B cell (primary cell): ENCODE measurements around the gene ULK4. TPM values are rescaled to one million over a fixed set of nuclear protein-coding genes. Genes with fewer than 3 reads are reported as not detected.

Experiments
- ATAC-seq: fragments of 200-7000 bp; cut with Tn5 transposase; one replicate; pipeline ENCODE4 v1.10.0; 2021; ENCODE audit warnings: low read depth, mild to moderate bottlenecking, moderate number of reproducible peaks, moderate library complexity
- CTCF ChIA-PET: fragments of 350-600 bp; sonication (Branson Sonifier 250); formaldehyde crosslinking; loops from one replicate; lab custom pipeline; 2021; ENCODE audit warnings: antibody characterized with exemption, inconsistent platforms; lab: Charles Lee
- POLR2A ChIA-PET: fragments of 350-600 bp; sonication (Branson Sonifier 250); formaldehyde crosslinking; loops from one replicate; lab custom pipeline; 2021; ENCODE audit warnings: antibody characterized with exemption; lab: Charles Lee
- DNase-seq: peaks from one replicate; pipeline ENCODE4 v3.0.0; 2013
- H2AFZ ChIP-seq: 2 replicates; pipeline ENCODE4 v1.6.1; 2012; ENCODE audit warnings: mild to moderate bottlenecking, low read depth, low read length; ENCODE audit not compliant: insufficient read depth, poor library complexity, severe bottlenecking
- H3K27ac ChIP-seq, 2 donors: 1 replicate in 1 of 2; 2 replicates in 1 of 2; pipeline ENCODE4 v1.5.1; 2012 to 2013; ENCODE audit warnings: low read length in 2 of 2, mild to moderate bottlenecking in 2 of 2, moderate library complexity in 1 of 2
- H3K27me3 ChIP-seq, 4 experiments: fragments of 200-600 bp in 1 of 4; sonication (generic) in 1 of 4; replicated peaks in 1 of 4; 1 replicate in 2 of 4; 2 replicates in 2 of 4; pipeline versions ENCODE4 v1.6.1 to v1.7.0; 2013 to 2016; ENCODE audit warnings: low read length in 3 of 4, mild to moderate bottlenecking in 2 of 4, mixed read lengths in 1 of 4, moderate library complexity in 1 of 4; ENCODE audit not compliant: insufficient read depth in 4 of 4, control insufficient read depth in 3 of 4; ENCODE audit errors: control extremely low read depth in 1 of 4
- H3K36me3 ChIP-seq, 2 experiments: replicated peaks in 1 of 2; 1 replicate in 1 of 2; 2 replicates in 1 of 2; pipeline versions ENCODE4 v1.6.1 to v1.7.1; 2013; ENCODE audit warnings: low read length in 1 of 2; ENCODE audit not compliant: insufficient read depth in 2 of 2, control insufficient read depth in 1 of 2; ENCODE audit errors: control extremely low read depth in 1 of 2, extremely low read depth in 1 of 2
- H3K4me1 ChIP-seq, 2 donors: fragments of 200-600 bp in 1 of 2; sonication (generic) in 1 of 2; 1 replicate in 1 of 2; 2 replicates in 1 of 2; pipeline versions ENCODE4 v1.5.1 to v1.6.1; 2013 to 2017; ENCODE audit warnings: low read length in 2 of 2; ENCODE audit not compliant: control insufficient read depth in 2 of 2, insufficient read depth in 2 of 2
- H3K4me2 ChIP-seq: replicated peaks from 2 replicates; pipeline ENCODE3; 2012; ENCODE audit warnings: mild to moderate bottlenecking, low read depth, low read length; ENCODE audit not compliant: poor library complexity, severe bottlenecking
- H3K4me3 ChIP-seq, 5 experiments: fragments of 200-600 bp in 1 of 5; sonication (generic) in 1 of 5; 1 replicate in 3 of 5; 2 replicates in 2 of 5; pipeline versions ENCODE4 v1.5.1 to v1.7.0; 2011 to 2016; ENCODE audit warnings: low read length in 4 of 5, mild to moderate bottlenecking in 4 of 5, low read depth in 2 of 5, control low read depth in 1 of 5, moderate library complexity in 1 of 5; ENCODE audit not compliant: insufficient read depth in 1 of 5; ENCODE audit errors: control extremely low read depth in 1 of 5, extremely low read depth in 1 of 5
- H3K79me2 ChIP-seq: fragments of 200-600 bp; sonication (generic); one replicate; pipeline ENCODE4 v1.6.0; 2016; ENCODE audit warnings: low read length; ENCODE audit not compliant: control insufficient read depth, insufficient read depth
- H3K9ac ChIP-seq: fragments of 200-600 bp; sonication (generic); 2 replicates; pipeline ENCODE4 v1.6.1; 2017; ENCODE audit warnings: mild to moderate bottlenecking, low read length, moderate library complexity
- H3K9me3 ChIP-seq, 3 donors: one replicate each; pipeline versions ENCODE4 v1.6.1 to v1.7.1; 2013; ENCODE audit warnings: low read length in 2 of 3; ENCODE audit not compliant: control insufficient read depth in 2 of 3, insufficient read depth in 1 of 3; ENCODE audit errors: control extremely low read depth in 1 of 3
- H4K20me1 ChIP-seq: 2 replicates; pipeline ENCODE4 v1.6.0; 2012; ENCODE audit warnings: mild to moderate bottlenecking, low read length; ENCODE audit not compliant: insufficient read depth, control insufficient read depth, poor library complexity, severe bottlenecking
- H3K27ac Mint-ChIP-seq: one replicate; pipeline ENCODE4 v1.8.0; 2021; ENCODE audit warnings: mixed read lengths
- H3K27me3 Mint-ChIP-seq: one replicate; pipeline ENCODE4 v1.8.0; 2021; ENCODE audit warnings: mixed read lengths
- H3K4me1 Mint-ChIP-seq: one replicate; pipeline ENCODE4 v1.8.0; 2021; ENCODE audit warnings: mixed read lengths
- H3K4me3 Mint-ChIP-seq: one replicate; pipeline ENCODE4 v1.8.0; 2021; ENCODE audit warnings: mixed read lengths
- H3K9me3 Mint-ChIP-seq: one replicate; pipeline ENCODE4 v1.8.0; 2022; ENCODE audit warnings: mixed read lengths; ENCODE audit not compliant: insufficient read depth
- EZH2 ChIP-seq: IDR thresholded peaks from 2 replicates; pipeline ENCODE4 v1.6.1; 2012; ENCODE audit warnings: borderline replicate concordance, low read depth, mild to moderate bottlenecking, moderate library complexity, low read length; ENCODE audit not compliant: insufficient read depth, poor library complexity, severe bottlenecking
- WGBS: methylation state at CpG from one replicate; pipeline ENCODE4 v1.1.5; 2013; ENCODE audit warnings: missing lambda C conversion rate; ENCODE audit not compliant: insufficient coverage; 5-methylcytosine and 5-hydroxymethylcytosine counted together
- intact Hi-C: fragments of 100-400 bp; cut with micrococcal nuclease; formaldehyde crosslinking; loops from one replicate; pipeline ENCODE4 v1.10.0; 2022
- polyA plus RNA-seq: library from polyadenylated mRNA; depleted of rRNA; stranded (reverse); fragments of >200 nt; gene quantifications from 2 replicates; pipeline ENCODE4 v1.2.3, GENCODE V29; 2012
- total RNA-seq, 2 donors: library from RNA; stranded (reverse); fragments of 120-200 nt in 1 of 2; gene quantifications; 1 replicate in 1 of 2; 2 replicates in 1 of 2; pipeline versions ENCODE4 v1.2.3 to v1.2.4, GENCODE V29; 2013 to 2022
- TF ChIP-seq, protein P1 (sequence below): fragments of 200-600 bp; IDR thresholded peaks from one replicate; pipeline ENCODE4 v1.8.0; 2022; ENCODE audit warnings: antibody characterized with exemption, mild to moderate bottlenecking

ULK4 gene
- total and polyA plus RNA-seq, 2 donors (not counting 1 experiment from before 2014, with no cell fraction given) = 5.2 to 33.7 TPM

GRCh38 chr3:41327718-41328117 is 634.2 kb downstream of the ULK4 start:
- Histone ChIP-seq H3K4me1 (no peaks in the 10 kb centered on the region), H2AFZ (no peak overlapping the region), H3K9ac (no peak overlapping the region), H4K20me1 (no peaks in the 10 kb centered on the region), H3K4me2 (no peak overlapping the region), H3K79me2 (no peaks in the 10 kb centered on the region), H3K36me3 (no peaks in the 10 kb centered on the region), H3K4me3 (no peak overlapping the region), H3K27ac (no peak overlapping the region), H3K27me3 (no peaks in the 10 kb centered on the region), H3K9me3 (no peaks in the 10 kb centered on the region)
- Mint-ChIP-seq H3K4me3 (no peak overlapping the region), H3K9me3 (no peaks in the 10 kb centered on the region), H3K4me1 (no peaks in the 10 kb centered on the region), H3K27ac (no peak overlapping the region), H3K27me3 (no peaks in the 10 kb centered on the region)
- intact Hi-C loops = no loop called here
- ATAC-seq (no peak), DNase-seq (no peak)
- WGBS = 100% methylated on average over 3 of the region's 6 CpGs
- ChIA-PET POLR2A (no interaction called here), CTCF (no interaction called here)
- TF ChIP-seq EZH2 = no peak
- TF ChIP-seq, protein P1, sequence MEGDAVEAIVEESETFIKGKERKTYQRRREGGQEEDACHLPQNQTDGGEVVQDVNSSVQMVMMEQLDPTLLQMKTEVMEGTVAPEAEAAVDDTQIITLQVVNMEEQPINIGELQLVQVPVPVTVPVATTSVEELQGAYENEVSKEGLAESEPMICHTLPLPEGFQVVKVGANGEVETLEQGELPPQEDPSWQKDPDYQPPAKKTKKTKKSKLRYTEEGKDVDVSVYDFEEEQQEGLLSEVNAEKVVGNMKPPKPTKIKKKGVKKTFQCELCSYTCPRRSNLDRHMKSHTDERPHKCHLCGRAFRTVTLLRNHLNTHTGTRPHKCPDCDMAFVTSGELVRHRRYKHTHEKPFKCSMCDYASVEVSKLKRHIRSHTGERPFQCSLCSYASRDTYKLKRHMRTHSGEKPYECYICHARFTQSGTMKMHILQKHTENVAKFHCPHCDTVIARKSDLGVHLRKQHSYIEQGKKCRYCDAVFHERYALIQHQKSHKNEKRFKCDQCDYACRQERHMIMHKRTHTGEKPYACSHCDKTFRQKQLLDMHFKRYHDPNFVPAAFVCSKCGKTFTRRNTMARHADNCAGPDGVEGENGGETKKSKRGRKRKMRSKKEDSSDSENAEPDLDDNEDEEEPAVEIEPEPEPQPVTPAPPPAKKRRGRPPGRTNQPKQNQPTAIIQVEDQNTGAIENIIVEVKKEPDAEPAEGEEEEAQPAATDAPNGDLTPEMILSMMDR = no peak

DNA sequence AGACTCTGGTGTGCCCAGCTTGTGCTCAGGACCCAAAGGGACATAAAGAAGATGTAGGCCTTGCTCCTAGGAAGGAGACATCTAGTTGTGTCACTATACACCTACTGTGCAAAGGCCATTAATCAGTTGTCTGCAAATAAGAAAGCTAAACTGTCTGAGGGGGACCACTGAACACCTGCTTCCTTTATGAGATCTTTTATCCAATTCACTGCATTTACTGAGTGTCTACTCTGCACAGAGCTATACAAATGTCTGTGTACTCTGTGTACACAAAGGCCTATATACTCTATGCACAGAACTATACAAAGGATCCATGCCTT is 637.8 kb downstream of the ULK4 start:
- Histone ChIP-seq H3K27ac (no peak overlapping the region), H2AFZ (no peak overlapping the region), H3K36me3 (no peaks in the 10 kb centered on the region), H3K9me3 (no peaks in the 10 kb centered on the region), H3K9ac (no peak overlapping the region), H3K4me3 (no peak overlapping the region), H3K27me3 (no peaks in the 10 kb centered on the region), H3K79me2 (no peaks in the 10 kb centered on the region), H4K20me1 (no peaks in the 10 kb centered on the region), H3K4me2 (no peak overlapping the region), H3K4me1 (no peaks in the 10 kb centered on the region)
- ChIA-PET POLR2A (no interaction called here), CTCF (no interaction called here)
- ATAC-seq (no peak), DNase-seq (no peak)
- Mint-ChIP-seq H3K4me3 (no peak overlapping the region), H3K27me3 (no peaks in the 10 kb centered on the region), H3K4me1 (no peaks in the 10 kb centered on the region), H3K27ac (no peak overlapping the region), H3K9me3 (no peaks in the 10 kb centered on the region)
- no peak for TF ChIP-seq EZH2
- TF ChIP-seq, protein P1 = no peak
- intact Hi-C loops = no loop called here
